ENCODE measurements around the gene FSTL4. TPM values are rescaled to one million over a fixed set of nuclear protein-coding genes. Genes with fewer than 3 reads are reported as not detected.
"Not testable (repeated sequence)": the region's sequence is repeated elsewhere in the genome, so short reads cannot be mapped to it uniquely, and the experiment has no call there.

The FSTL4 gene
- polyA plus RNA-seq, 1 donor from 2014 or later = 0.57 TPM

DNA sequence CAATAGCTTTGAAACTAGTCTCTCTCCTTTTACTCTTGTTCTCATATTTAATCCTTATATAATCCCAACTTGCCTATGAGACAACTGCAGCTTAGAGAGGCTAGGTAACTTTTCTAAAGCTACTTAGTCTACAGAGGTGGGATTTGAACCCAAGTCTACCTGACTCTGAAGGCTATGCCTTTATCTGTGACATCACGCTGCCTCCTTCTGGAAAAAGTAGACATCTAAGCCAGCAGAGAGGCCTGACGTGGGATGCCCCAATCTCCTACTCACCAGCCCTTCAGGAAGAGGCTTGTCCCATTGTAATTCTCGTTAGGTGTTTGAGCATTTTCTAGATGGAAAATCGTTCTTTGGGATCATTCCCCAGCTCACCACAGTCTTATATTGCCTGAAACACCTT, 393.0 kb downstream of the FSTL4 start:
- H3K36me3 ChIP-seq (ENCODE audit: insufficient read depth, low read length) = no peaks in the 10 kb centered on the region
- no peaks in the 10 kb centered on the region for H4K20me1 ChIP-seq (ENCODE audit: insufficient read depth)
- no peaks in the 10 kb centered on the region for H3K9me3 ChIP-seq (ENCODE audit: low read length)
- H2AFZ ChIP-seq (ENCODE audit: low read depth, low read length) = no peak overlapping the region
- no peaks in the 10 kb centered on the region for H3K79me2 ChIP-seq (replicated peaks; ENCODE audit: insufficient read depth, low read length)
- H3K9me2 ChIP-seq (ENCODE audit: insufficient read depth, low read length) = no peaks in the 10 kb centered on the region
- no peak overlapping the region for H3K9ac ChIP-seq (ENCODE audit: low read length)
- no peak overlapping the region for H3K4me3 ChIP-seq (ENCODE audit: low read length)
- TF ChIP-seq POLR2AphosphoS5 (IDR thresholded peaks at IDR 0.05) = no peak
- no peak for TF ChIP-seq MXI1 (conservative IDR thresholded peaks at IDR 0.05; ENCODE audit: poor library complexity, severe bottlenecking)
- no peak for TF ChIP-seq TAF1 (IDR thresholded peaks at IDR 0.05; ENCODE audit: low read depth)
- no peak for TF ChIP-seq SMC3 (conservative IDR thresholded peaks at IDR 0.05; ENCODE audit: poor library complexity)
- TF ChIP-seq EZH2 (IDR thresholded peaks at IDR 0.05; ENCODE audit: borderline replicate concordance, insufficient read depth, low read length, poor library complexity, severe bottlenecking) = no peak
- TF ChIP-seq, protein P1, sequence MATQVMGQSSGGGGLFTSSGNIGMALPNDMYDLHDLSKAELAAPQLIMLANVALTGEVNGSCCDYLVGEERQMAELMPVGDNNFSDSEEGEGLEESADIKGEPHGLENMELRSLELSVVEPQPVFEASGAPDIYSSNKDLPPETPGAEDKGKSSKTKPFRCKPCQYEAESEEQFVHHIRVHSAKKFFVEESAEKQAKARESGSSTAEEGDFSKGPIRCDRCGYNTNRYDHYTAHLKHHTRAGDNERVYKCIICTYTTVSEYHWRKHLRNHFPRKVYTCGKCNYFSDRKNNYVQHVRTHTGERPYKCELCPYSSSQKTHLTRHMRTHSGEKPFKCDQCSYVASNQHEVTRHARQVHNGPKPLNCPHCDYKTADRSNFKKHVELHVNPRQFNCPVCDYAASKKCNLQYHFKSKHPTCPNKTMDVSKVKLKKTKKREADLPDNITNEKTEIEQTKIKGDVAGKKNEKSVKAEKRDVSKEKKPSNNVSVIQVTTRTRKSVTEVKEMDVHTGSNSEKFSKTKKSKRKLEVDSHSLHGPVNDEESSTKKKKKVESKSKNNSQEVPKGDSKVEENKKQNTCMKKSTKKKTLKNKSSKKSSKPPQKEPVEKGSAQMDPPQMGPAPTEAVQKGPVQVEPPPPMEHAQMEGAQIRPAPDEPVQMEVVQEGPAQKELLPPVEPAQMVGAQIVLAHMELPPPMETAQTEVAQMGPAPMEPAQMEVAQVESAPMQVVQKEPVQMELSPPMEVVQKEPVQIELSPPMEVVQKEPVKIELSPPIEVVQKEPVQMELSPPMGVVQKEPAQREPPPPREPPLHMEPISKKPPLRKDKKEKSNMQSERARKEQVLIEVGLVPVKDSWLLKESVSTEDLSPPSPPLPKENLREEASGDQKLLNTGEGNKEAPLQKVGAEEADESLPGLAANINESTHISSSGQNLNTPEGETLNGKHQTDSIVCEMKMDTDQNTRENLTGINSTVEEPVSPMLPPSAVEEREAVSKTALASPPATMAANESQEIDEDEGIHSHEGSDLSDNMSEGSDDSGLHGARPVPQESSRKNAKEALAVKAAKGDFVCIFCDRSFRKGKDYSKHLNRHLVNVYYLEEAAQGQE (IDR thresholded peaks at IDR 0.05; ENCODE audit: borderline replicate concordance) = no peak
- TF ChIP-seq, protein P2, sequence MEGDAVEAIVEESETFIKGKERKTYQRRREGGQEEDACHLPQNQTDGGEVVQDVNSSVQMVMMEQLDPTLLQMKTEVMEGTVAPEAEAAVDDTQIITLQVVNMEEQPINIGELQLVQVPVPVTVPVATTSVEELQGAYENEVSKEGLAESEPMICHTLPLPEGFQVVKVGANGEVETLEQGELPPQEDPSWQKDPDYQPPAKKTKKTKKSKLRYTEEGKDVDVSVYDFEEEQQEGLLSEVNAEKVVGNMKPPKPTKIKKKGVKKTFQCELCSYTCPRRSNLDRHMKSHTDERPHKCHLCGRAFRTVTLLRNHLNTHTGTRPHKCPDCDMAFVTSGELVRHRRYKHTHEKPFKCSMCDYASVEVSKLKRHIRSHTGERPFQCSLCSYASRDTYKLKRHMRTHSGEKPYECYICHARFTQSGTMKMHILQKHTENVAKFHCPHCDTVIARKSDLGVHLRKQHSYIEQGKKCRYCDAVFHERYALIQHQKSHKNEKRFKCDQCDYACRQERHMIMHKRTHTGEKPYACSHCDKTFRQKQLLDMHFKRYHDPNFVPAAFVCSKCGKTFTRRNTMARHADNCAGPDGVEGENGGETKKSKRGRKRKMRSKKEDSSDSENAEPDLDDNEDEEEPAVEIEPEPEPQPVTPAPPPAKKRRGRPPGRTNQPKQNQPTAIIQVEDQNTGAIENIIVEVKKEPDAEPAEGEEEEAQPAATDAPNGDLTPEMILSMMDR (IDR thresholded peaks at IDR 0.05; ENCODE audit: poor library complexity, severe bottlenecking) = no peak
- TF ChIP-seq EP300 (conservative IDR thresholded peaks at IDR 0.05; ENCODE audit: poor library complexity, severe bottlenecking) = no peak
- no peak for TF ChIP-seq RAD21 (conservative IDR thresholded peaks at IDR 0.05)
- no peak overlapping the region for H3K27ac ChIP-seq (ENCODE audit: low read length)
- no peaks in the 10 kb centered on the region for H3K27me3 ChIP-seq (ENCODE audit: insufficient read depth, low read depth, low read length)
- no peak overlapping the region for H3K4me2 ChIP-seq (ENCODE audit: low read length)
- no peaks in the 10 kb centered on the region for H3F3A ChIP-seq (ENCODE audit: insufficient read depth, low read length, poor library complexity, severe bottlenecking)

- H3K27me3 ChIP-seq (ENCODE audit: insufficient read depth, low read depth, low read length); H4K20me1 ChIP-seq (ENCODE audit: insufficient read depth); H3K9me3 ChIP-seq (ENCODE audit: low read length); H3K4me2 ChIP-seq (ENCODE audit: low read length); H3K36me3 ChIP-seq (ENCODE audit: insufficient read depth, low read length); H3K9me2 ChIP-seq (ENCODE audit: insufficient read depth, low read length); H3F3A ChIP-seq (ENCODE audit: insufficient read depth, low read length, poor library complexity, severe bottlenecking); H2AFZ ChIP-seq (ENCODE audit: low read depth, low read length); H3K79me2 ChIP-seq (replicated peaks; ENCODE audit: insufficient read depth, low read length); H3K9ac ChIP-seq (ENCODE audit: low read length); H3K4me3 ChIP-seq (ENCODE audit: low read length); H3K27ac ChIP-seq (ENCODE audit: low read length): not testable (repeated sequence)
These were observed 396.2 kb downstream of the FSTL4 start for GRCh38 chr5:133216138-133216537.

Measured in neural cell (in vitro differentiated cells).